ENCODE results near the gene RAD51B.

GRCh38 chr14:67961676-67962075 is 142.1 kb downstream of the RAD51B start:
- no peak for TF ChIP-seq CTCF (IDR thresholded peaks at IDR 0.05)
- TF ChIP-seq SIN3A (IDR thresholded peaks at IDR 0.05; ENCODE audit: borderline replicate concordance, insufficient read depth, low read depth, low read length), result no peak
